Smooth muscle cell (in vitro differentiated cells): ENCODE data around the gene SLC15A4. TPM values are rescaled to one million over a fixed set of nuclear protein-coding genes. Genes with fewer than 3 reads are reported as not detected.

Source experiments
- DNase-seq: peaks from one replicate; lab custom pipeline; 2025; ENCODE audit not compliant: unreplicated experiment; lab: John Stamatoyannopoulos, UW
- H2AFZ ChIP-seq: fragments of 200-600 bp; sonication (generic); 2 replicates; pipeline ENCODE4 v1.6.0; 2016; ENCODE audit warnings: antibody characterized with exemption, low read depth, mild to moderate bottlenecking
- H3F3A ChIP-seq: fragments of 200-600 bp; sonication (generic); 2 replicates; pipeline ENCODE4 v1.6.0; 2017; ENCODE audit warnings: antibody characterized with exemption, low read depth
- H3K27ac ChIP-seq: fragments of 200-600 bp; sonication (generic); 2 replicates; pipeline ENCODE4 v1.5.1; 2016; ENCODE audit warnings: low read depth, mild to moderate bottlenecking
- H3K27me3 ChIP-seq: fragments of 200-600 bp; sonication (generic); 2 replicates; pipeline ENCODE4 v1.6.1; 2016; ENCODE audit warnings: low read depth, mild to moderate bottlenecking
- H3K36me3 ChIP-seq: fragments of 200-600 bp; sonication (generic); 2 replicates; pipeline ENCODE4 v1.5.1; 2016; ENCODE audit warnings: low read depth
- H3K4me1 ChIP-seq: fragments of 200-600 bp; sonication (generic); 2 replicates; pipeline ENCODE4 v1.5.1; 2016; ENCODE audit warnings: low read depth
- H3K4me2 ChIP-seq: fragments of 200-600 bp; sonication (generic); 2 replicates; pipeline ENCODE4 v1.6.0; 2016; ENCODE audit warnings: mild to moderate bottlenecking
- H3K4me3 ChIP-seq: fragments of 200-600 bp; sonication (generic); 2 replicates; pipeline ENCODE4 v1.5.1; 2016; ENCODE audit warnings: mild to moderate bottlenecking
- H3K79me2 ChIP-seq: fragments of 200-600 bp; sonication (generic); 2 replicates; pipeline ENCODE4 v1.6.0; 2016; ENCODE audit warnings: low read depth, mild to moderate bottlenecking
- H3K9ac ChIP-seq: fragments of 200-600 bp; sonication (generic); 2 replicates; pipeline ENCODE4 v1.6.0; 2016; ENCODE audit warnings: low read depth
- H3K9me3 ChIP-seq: fragments of 200-600 bp; sonication (generic); replicated peaks from 2 replicates; pipeline ENCODE4 v1.5.1; 2016; ENCODE audit warnings: low read depth
- H4K20me1 ChIP-seq: fragments of 200-600 bp; sonication (generic); 2 replicates; pipeline ENCODE4 v1.6.0; 2016; ENCODE audit warnings: low read depth
- CTCF ChIP-seq: fragments of 200-600 bp; sonication (generic); IDR thresholded peaks from 2 replicates; pipeline ENCODE4 v1.5.1; 2017; ENCODE audit warnings: borderline replicate concordance, mild to moderate bottlenecking, antibody characterized with exemption; ENCODE audit not compliant: insufficient read depth, poor library complexity, severe bottlenecking
- WGBS: methylation state at CpG from one replicate; pipeline ENCODE4 v1.1.7; 2016; ENCODE audit warnings: low lambda C conversion rate; 5-methylcytosine and 5-hydroxymethylcytosine counted together
- polyA plus RNA-seq: library from polyadenylated mRNA; unstranded; fragments of >200 nt; fragmentation: Nextera tagmentation; extraction: Ambion mirVana; gene quantifications from 2 replicates; pipeline ENCODE4 v1.2.1, GENCODE V29; 2016
- total RNA-seq: library from RNA; depleted of rRNA; stranded (reverse); fragments of >200 nt; gene quantifications from 2 replicates; pipeline ENCODE4 v1.2.3, GENCODE V29; 2014

The SLC15A4 gene
- total and polyA plus RNA-seq, 2 experiments from 2014 or later, result 35.0 to 37.3 TPM

- Histone ChIP-seq H4K20me1 (peaks cover 4% of the 10 kb centered on the region), H3K27ac (no peak overlapping the region), H3K9ac (no peak overlapping the region), H3K79me2 (no peaks in the 10 kb centered on the region), H3K4me3 (no peak overlapping the region), H3K4me2 (no peak overlapping the region), H3K27me3 (no peaks in the 10 kb centered on the region), H3K36me3 (peaks cover 4% of the 10 kb centered on the region), H3K9me3 (no peaks in the 10 kb centered on the region), H2AFZ (no peak overlapping the region), H3K4me1 (no peaks in the 10 kb centered on the region), H3F3A (no peaks in the 10 kb centered on the region)
- no peak for DNase-seq
- 95% methylated on average over 15 of the region's 15 CpGs for WGBS
- TF ChIP-seq CTCF, result no peak
Measured at GRCh38 chr12:128790653-128791373, 32.9 kb downstream of the SLC15A4 start.

GRCh38 chr12:128790221-128790620 lies 33.5 kb downstream of the SLC15A4 start:
- H3K27me3 ChIP-seq, result no peaks in the 10 kb centered on the region
- TF ChIP-seq CTCF, result no peak
- no peak for DNase-seq
- no peak overlapping the region for H3K4me3 ChIP-seq
- 87% methylated on average over 11 of the region's 11 CpGs for WGBS
- peaks cover 4% of the 10 kb centered on the region for H4K20me1 ChIP-seq
- H3K27ac ChIP-seq, result no peak overlapping the region
- no peaks in the 10 kb centered on the region for H3K79me2 ChIP-seq
- no peak overlapping the region for H2AFZ ChIP-seq
- H3K4me1 ChIP-seq, result no peaks in the 10 kb centered on the region
- H3K9ac ChIP-seq, result no peak overlapping the region
- H3K36me3 ChIP-seq, result peaks cover 4% of the 10 kb centered on the region
- H3K4me2 ChIP-seq, result no peak overlapping the region
- H3K9me3 ChIP-seq, result no peaks in the 10 kb centered on the region
- H3F3A ChIP-seq, result no peaks in the 10 kb centered on the region

- WGBS, result 82% methylated on average over 12 of the region's 12 CpGs
- no peak overlapping the region for H3K9ac ChIP-seq
- no peaks in the 10 kb centered on the region for H3K9me3 ChIP-seq
- TF ChIP-seq CTCF, result no peak
- H3K79me2 ChIP-seq, result no peaks in the 10 kb centered on the region
- H3K27me3 ChIP-seq, result no peaks in the 10 kb centered on the region
- no peak overlapping the region for H3K4me3 ChIP-seq
- no peak overlapping the region for H2AFZ ChIP-seq
- H3F3A ChIP-seq, result no peaks in the 10 kb centered on the region
- peaks cover 4% of the 10 kb centered on the region for H3K36me3 ChIP-seq
- H3K4me2 ChIP-seq, result no peak overlapping the region
- DNase-seq, result no peak
- H3K4me1 ChIP-seq, result no peaks in the 10 kb centered on the region
- H4K20me1 ChIP-seq, result peaks cover 2% of the 10 kb centered on the region
- no peak overlapping the region for H3K27ac ChIP-seq
Measured at GRCh38 chr12:128789356-128789929, 34.3 kb downstream of the SLC15A4 start.
